ENCODE results near the gene CUL3.
"Not testable (repeated sequence)": the region's sequence is repeated elsewhere in the genome, so short reads cannot be mapped to it uniquely, and the experiment has no call there.

CUL3 gene

DNA sequence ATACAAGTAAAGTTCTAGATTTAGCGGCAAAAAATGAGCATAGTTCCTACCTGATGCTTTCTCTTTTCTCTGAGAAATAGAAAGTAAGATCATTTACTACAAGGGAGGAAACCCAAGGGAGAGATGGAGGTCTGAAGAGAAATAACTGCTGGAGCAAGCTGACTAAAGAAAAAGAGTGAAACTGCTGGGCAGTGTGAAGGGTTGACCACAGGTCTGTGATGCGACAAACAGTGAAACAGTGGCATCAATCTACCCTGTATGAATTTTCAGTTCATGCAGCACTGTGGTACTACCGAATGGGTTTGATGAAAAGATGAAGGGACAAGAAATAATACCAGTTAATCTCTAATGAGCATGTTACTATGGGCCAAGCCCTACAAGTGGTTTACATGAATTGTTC, 52.2 kb downstream of the CUL3 start:
- no peak for DNase-seq

DNA sequence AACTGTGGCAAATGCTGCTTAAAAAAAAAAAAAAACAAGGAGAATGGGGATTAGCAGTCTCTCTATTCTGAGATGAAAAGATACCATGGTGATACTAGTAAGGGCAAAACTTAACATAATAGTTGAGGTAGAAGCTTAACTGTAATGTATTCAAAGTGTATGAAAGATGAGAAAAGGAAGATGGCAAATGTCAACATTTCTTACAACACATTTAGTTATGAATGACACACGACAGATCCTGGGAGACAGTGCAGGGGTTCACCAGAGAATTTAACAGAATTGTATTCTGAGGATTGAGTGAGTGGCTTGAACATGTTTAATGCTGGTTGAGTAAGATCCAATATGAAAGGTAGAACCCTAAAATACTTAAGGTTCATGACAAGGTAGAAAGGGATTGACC, 52.7 kb downstream of the CUL3 start:
- no peak for DNase-seq

- no peak for DNase-seq
Observed at GRCh38 chr2:224528171-224528570, 57.0 kb downstream of the CUL3 start.

- no peak for DNase-seq
Observed at GRCh38 chr2:224525774-224526173, 59.4 kb downstream of the CUL3 start.

GRCh38 chr2:224524657-224525056, 60.5 kb downstream of the CUL3 start:
- DNase-seq = no peak

- DNase-seq = no peak
Observed at GRCh38 chr2:224523626-224524577, 61.3 kb downstream of the CUL3 start.

GRCh38 chr2:224522483-224522882, 62.7 kb downstream of the CUL3 start:
- not testable (repeated sequence) for DNase-seq

- no peak for DNase-seq
Observed at GRCh38 chr2:224520064-224520463, 65.1 kb downstream of the CUL3 start.

DNA sequence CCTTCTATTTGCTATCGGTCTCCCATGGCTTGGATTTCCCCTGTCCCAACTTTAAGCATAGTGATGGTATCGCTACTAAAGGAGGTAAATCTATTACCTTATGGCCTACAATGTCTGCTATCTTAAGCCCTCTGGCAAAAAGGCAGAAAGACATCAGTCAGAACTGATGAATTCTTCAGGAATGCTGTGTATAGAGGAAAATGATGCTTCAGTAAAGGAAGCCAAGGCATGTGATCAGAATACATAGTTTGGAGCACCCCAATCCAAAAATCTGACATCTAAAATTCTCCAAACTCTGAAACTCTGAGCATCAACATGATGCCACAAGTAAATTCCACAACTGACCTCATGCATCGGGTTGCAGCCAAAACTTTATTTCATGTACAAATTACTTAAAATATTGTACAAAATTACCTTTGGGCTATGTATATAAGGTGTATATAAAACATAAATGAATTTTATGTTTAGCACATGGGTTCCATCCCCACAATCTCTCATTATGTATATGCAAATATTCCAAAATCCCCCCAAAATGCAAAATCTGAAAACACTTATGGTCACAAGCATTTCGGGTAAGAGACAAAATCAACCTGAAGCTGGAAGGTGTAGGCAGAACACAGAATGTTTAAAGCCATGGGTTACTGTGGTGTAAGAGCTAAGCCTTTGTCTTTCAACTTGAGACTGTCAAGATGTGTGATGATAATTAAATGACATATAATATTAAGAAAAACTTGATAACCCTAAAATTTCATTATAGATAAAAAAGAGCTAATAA, 66.2 kb downstream of the CUL3 start:
- DNase-seq = no peak

DNA sequence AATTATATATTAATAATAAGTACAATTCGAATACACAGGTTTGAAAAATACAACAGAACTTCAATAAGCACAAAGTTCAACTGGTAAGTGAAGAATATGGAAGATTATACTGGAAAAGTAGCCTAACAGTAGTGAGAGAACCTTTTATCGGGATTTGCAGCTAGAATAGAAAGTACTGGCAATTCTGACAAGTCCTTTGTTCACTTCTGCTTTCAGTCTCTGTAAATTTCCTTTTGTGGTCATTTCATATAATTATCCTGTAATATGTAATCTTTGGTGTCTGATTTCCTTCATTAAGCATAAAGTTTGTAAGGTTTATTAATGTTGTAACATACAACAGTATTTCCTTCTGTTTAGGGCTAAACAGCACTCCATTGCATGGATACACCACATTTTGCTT, 67.2 kb downstream of the CUL3 start:
- no peak for DNase-seq

DNA sequence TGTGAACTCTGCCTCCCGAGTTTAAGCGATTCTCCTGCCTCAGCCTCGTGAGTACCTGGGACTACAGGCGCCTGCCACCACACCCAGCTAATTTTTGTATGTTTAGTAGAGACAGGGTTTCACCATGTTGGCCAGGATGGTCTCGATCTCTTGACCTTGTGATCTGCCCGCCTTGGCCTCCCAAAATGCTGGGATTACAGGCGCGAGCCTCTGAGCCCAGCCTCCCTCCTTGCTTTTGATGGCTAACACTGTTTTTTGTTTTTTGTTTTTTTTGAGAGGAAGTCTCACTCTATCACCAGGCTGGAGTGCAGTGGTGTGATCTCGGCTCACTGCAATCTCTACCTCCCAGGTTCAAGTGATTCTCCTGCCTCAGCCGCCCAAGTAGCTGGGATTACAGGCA, 68.8 kb downstream of the CUL3 start:
- not testable (repeated sequence) for DNase-seq

DNA sequence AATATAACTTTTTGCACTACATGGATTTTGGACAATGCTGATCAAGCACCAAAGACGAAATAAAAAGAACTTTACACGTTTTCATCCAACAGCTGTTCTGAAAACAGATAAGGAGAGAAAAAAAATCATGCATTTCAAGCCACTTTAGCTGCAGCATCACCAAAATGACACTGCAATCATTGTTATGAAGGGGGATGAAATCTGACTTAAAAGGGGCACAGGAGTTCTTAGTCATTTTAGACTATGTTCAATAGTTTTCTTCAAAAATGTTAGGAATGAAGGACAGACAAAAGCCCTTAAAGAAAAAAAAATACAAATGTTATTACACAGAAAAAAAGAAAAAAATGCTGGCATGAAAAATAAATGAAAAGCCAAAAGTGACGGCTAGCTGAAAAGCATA, 71.2 kb downstream of the CUL3 start:
- no peak for DNase-seq

DNA sequence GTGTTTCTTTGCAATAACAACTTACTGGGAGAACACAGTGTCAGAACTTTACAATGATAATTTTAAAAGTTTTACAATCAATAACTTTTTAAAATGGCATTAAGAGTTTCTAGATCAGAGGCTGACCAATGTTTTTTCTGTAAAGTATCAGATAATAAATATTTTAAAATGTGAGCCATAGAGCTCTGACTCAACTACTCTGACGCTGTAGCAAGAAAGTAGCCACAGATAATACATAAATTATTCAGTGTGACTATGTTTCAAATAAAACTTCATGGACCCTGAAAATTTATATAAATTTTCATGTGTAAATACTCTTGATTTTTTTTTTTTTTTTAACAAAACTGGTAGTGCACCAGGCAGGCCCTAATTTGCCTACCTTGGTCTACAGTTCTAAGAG, 77.4 kb downstream of the CUL3 start:
- DNase-seq = no peak

DNA sequence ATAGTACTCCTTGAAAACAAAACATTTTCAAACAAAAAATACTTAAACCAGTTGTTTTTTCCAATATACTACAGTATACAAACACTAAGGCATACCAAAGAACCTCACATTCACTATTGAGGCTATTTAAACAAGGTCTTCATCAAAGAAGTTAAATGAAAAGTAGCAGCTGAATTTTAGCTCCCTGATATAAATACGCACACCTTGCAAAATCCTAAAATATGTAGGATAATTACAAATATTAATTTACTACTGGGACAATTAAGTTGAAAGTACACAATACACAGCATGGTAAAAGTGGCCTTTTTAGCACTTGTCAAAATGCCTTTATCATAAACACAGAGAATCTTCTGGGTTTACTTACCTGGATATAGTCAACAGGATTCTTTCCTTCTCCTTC, 78.7 kb downstream of the CUL3 start:
- no peak for DNase-seq

- DNase-seq = no peak
Observed at GRCh38 chr2:224498991-224499390, 86.2 kb downstream of the CUL3 start.

DNA sequence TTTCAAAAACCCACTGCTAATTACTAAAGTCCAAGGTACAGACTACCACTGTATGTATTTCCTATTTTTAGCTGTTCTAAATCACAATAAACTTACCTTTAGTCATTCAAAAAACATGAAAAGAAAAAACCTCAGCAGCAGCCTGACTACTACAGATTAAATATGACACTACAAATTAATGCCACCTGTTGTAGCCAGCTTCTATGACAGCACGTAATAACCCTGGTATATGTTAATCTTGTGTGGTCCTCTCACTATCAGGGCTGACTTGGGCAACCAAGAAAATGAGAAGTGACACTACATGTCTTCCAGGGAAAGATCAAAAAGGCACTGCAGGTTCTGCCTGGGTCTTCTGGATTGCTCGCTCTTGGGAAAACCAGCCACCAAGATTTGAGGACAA, 92.6 kb downstream of the CUL3 start:
- no peak for DNase-seq

GRCh38 chr2:224487940-224488339, 97.2 kb downstream of the CUL3 start:
- not testable (repeated sequence) for DNase-seq

- DNase-seq = not testable (repeated sequence)
Observed at GRCh38 chr2:224485081-224486014, 99.8 kb downstream of the CUL3 start.

- DNase-seq = no peak
Observed at GRCh38 chr2:224479826-224480225, 105.3 kb downstream of the CUL3 start.

DNA sequence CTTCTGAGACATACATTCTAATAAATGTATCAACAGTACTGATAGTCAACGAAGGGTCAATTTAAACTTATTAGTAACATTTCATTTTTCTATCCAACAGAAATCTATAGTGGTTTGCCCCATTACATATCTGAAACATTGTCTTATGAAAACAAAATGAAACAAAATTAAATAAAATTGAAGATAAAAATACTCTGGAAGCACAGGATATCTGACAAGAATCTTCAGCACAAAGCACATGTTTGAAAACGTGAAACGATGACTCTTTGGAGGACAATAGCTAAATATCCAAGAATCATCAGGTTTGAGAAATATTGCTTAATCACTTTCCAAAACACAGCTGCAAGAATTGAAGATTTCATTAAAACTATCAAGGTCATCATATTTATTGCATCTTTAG, 112.3 kb downstream of the CUL3 start:
- DNase-seq = no peak

- no peak for DNase-seq
Observed at GRCh38 chr2:224472137-224472536, 113.0 kb downstream of the CUL3 start.

DNA sequence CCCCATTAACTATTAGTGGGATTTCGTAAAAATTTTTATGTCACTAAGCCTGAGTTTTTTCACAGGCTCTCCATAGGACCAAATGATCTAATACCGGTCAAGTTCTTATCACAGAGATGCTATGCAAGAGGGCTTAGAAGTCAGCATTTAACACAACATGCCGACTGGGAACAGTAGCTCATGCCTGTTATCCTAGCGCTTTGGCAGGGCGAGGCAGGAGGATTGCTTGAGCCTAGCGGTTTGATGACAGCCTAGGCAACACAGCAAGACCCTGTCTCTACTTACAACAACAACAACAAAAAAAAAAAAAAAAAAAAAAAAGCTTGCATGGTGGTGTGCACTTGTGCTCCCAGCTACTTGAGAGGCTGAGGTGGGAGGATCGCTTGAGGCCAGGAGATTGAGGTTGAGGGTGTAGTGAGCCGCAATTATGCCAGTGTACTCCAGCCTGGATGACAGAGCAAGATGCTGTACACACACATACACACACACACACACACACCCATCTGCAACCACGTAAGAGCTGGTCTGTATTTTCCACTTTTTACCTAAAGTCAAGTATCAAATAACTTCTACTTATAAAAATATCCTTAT, 115.7 kb downstream of the CUL3 start:
- DNase-seq = no peak

Measured in NCI-H524 treated with DMSO at 0.1 percent for 48 hours (cell line).